ENCODE measurements around the gene ITSN2.
A peak's percentile ranks its signal among the peaks of the same experiment; 100 is the strongest.
"Not testable (repeated sequence)": the region's sequence is repeated elsewhere in the genome, so short reads cannot be mapped to it uniquely, and the experiment has no call there.

Gene ITSN2

DNA sequence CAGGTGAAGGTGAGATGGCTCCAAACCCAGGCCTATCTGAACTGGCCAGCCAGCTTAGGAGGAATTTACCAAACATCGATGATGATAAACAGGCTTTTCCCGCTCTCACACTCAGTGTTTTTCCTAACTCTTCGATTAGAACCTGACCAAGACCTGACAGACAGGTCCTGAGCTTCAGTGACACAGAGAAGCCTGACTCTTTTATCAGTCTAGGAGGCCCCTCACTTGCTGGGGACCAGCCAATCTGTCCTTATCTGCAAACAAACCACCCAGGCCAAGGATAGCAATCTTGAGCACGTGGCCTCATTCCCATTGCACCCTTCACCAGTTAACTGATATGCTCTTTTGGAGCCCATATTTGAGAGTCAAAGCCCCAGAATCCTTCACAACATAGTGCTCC is 1.9 kb upstream of the ITSN2 start:
- TF ChIP-seq, protein P1, sequence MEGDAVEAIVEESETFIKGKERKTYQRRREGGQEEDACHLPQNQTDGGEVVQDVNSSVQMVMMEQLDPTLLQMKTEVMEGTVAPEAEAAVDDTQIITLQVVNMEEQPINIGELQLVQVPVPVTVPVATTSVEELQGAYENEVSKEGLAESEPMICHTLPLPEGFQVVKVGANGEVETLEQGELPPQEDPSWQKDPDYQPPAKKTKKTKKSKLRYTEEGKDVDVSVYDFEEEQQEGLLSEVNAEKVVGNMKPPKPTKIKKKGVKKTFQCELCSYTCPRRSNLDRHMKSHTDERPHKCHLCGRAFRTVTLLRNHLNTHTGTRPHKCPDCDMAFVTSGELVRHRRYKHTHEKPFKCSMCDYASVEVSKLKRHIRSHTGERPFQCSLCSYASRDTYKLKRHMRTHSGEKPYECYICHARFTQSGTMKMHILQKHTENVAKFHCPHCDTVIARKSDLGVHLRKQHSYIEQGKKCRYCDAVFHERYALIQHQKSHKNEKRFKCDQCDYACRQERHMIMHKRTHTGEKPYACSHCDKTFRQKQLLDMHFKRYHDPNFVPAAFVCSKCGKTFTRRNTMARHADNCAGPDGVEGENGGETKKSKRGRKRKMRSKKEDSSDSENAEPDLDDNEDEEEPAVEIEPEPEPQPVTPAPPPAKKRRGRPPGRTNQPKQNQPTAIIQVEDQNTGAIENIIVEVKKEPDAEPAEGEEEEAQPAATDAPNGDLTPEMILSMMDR (IDR thresholded peaks at IDR 0.05; ENCODE audit: control insufficient read depth, extremely low read depth, insufficient read depth), result no peak
- DNase-seq (ENCODE audit: low read depth), result peak; percentile 55
- H3K4me3 ChIP-seq (ENCODE audit: low read depth, low read length), result no peak overlapping the region

DNA sequence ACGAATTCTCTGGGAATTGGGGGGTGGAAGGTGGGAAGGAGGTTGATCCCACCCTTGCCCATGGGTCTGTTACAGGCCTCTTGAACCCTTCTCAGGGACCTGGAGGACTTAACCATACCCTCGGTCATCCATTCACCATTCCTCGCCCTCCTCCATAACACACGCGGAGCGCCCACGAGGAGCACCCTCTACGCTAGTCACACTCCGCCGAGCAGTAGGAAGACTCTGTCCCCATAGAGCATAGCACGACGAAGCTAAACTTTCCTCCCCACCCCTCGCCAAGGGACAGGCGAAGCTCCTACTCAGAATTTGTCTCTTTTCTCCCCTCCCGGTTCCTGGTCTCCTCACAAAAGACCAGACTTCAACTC is 611 bp upstream of the ITSN2 start:
- TF ChIP-seq, protein P1 (IDR thresholded peaks at IDR 0.05; ENCODE audit: control insufficient read depth, extremely low read depth, insufficient read depth), result no peak
- no peak for DNase-seq (ENCODE audit: low read depth)
- peak overlapping the region; percentile 71 for H3K4me3 ChIP-seq (ENCODE audit: low read depth, low read length)

DNA sequence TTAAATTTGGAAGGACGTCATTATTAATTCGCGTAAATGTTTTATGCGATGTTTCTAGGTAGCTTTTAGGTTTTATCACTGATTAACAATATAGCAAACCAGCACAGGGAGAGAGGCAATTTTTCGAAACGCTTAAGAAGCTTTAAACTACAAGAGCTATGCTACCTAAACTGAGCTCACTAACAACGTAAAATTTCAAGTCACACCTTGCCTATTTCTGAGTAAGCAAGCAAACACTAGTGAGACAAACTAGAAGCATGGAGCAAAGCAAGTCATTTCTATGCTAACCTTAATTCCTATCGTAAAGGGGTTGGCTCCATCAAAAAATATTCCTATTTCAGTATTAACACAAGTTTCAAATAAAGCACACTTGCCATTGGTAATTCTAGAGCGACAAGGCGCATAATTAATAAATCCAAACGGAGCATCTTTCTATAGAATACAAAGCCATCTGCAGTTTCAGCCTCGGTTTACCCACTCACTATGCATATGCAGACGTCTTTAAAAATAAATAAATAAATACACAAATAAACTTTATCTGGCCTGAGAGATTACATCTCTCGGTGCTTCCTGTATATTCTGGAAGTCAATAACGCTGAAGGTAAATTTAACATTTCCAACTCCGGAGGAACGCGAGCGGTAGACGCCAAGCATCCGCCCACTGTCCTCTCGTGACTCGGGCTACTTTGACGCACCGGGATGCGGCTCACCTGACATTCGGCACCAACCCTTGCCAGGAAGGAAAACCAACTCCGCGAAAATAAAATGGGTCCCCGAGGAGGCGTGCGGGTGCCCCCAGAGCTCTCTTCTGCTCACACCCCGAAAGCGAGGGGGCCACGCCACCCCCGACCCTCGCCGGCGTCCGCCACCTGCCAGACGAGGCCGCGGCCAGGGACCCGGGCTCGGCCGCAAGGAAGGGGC is 947 bp downstream of the ITSN2 start:
- TF ChIP-seq, protein P1 (IDR thresholded peaks at IDR 0.05; ENCODE audit: control insufficient read depth, extremely low read depth, insufficient read depth), result no peak
- no peak for DNase-seq (ENCODE audit: low read depth)
- peak overlapping the region; percentile 71 for H3K4me3 ChIP-seq (ENCODE audit: low read depth, low read length)

DNA sequence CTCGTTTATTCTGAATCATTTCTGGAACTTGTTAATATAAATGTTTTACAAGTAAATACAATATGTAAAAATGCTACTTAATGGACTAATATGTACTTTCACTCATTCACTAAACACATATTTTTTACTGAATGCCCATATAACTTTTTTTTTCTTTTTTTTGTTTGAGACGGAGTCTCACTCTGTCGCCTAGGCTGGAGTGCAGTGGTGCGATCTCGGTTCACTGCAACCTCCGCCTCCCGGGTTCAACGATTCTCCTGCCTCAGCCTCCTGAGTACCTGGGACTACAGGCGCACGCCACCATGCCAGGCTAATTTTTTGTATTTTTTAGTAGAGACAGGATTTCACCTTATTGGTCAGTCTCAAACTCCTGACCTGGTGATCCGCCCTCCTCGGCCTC is 2.6 kb downstream of the ITSN2 start:
- DNase-seq (ENCODE audit: low read depth); H3K4me3 ChIP-seq (ENCODE audit: low read depth, low read length): not testable (repeated sequence)

DNA sequence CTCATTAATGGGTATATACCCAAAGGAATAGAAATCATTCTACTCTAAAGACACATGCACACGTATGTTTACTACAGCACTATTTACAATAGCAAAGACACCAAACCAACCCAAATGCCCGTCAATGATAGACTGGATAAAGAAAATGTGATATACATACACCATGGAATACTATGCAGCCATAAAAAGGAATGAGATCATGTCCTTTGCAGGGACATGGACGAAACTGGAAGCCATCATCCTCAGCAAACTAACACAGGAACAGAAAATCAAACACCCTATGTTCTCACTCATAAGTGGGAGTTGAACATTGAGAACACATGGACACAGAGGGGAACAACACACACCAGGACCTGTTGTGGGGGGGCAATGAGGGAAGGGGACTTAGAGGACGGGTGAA is 3.2 kb downstream of the ITSN2 start:
- H3K4me3 ChIP-seq (ENCODE audit: low read depth, low read length); DNase-seq (ENCODE audit: low read depth): not testable (repeated sequence)

DNA sequence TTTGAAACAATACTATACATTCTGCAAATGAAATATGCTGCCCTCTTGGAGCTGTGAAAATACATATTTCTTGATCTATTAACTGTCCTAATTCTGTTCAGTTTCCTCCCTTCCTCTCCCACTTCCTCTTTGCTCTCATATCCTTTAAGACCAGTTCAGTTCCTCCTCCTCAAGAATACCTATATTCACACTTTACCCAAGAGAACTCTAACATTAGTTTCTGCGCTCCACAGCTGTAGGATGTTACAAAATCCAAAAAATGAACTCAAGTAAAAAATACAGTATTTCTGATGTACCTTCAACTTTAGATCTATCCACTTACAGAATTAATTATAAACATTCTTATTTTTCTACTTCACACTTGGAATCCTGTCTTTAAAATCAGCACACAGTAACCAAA is 5.4 kb downstream of the ITSN2 start:
- no peak overlapping the region for H3K4me3 ChIP-seq (ENCODE audit: low read depth, low read length)
- no peak for DNase-seq (ENCODE audit: low read depth)
- TF ChIP-seq, protein P1 (IDR thresholded peaks at IDR 0.05; ENCODE audit: control insufficient read depth, extremely low read depth, insufficient read depth), result no peak

DNA sequence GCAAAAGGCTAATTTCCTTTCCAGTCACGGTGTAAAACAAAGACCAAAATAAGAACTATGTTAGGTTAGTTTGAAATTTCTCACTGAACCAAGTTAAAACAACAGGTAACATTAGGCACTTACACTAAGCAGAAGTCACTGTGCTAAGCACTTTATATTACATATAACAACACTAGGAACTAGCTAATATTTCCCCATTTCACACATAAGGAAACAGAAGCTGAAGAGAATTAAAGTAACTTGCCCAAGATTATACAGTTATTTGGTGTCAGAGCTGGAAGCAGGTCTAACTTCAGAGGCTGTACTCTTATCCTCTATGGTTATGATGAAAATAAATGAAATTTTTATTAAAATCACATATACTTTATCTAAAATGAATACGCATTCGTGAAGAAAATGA is 5.9 kb downstream of the ITSN2 start:
- H3K4me3 ChIP-seq (ENCODE audit: low read depth, low read length), result no peak overlapping the region
- TF ChIP-seq, protein P1 (IDR thresholded peaks at IDR 0.05; ENCODE audit: control insufficient read depth, extremely low read depth, insufficient read depth), result no peak
- DNase-seq (ENCODE audit: low read depth), result no peak

DNA sequence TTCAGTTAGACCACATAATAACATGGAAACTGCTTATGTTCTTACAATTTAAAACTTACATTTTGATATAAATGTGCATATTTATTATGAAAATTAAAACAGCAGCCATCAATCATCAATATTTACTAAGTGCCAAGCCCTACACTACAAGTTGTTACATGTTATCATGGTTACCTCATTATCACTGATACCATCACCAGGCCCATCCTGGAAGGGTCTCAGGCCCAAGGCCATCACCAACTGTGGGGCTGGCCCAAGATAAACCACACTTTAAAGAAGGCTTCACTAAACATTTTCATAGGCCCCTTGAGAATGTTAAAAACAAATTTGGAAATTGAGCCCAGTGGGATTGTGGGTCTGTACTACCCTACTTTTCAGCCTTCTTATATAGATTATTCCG is 6.4 kb downstream of the ITSN2 start:
- TF ChIP-seq, protein P1 (IDR thresholded peaks at IDR 0.05; ENCODE audit: control insufficient read depth, extremely low read depth, insufficient read depth), result no peak
- no peak overlapping the region for H3K4me3 ChIP-seq (ENCODE audit: low read depth, low read length)
- no peak for DNase-seq (ENCODE audit: low read depth)

Measured in LNCaP clone FGC (cell line).